DMS 273 (cell line): Measurements from ENCODE around the gene ADPGK.

Experiments used
- DNase-seq: peaks from one replicate; lab custom pipeline; 2025; ENCODE audit not compliant: unreplicated experiment; lab: John Stamatoyannopoulos, UW

Gene ADPGK

DNA sequence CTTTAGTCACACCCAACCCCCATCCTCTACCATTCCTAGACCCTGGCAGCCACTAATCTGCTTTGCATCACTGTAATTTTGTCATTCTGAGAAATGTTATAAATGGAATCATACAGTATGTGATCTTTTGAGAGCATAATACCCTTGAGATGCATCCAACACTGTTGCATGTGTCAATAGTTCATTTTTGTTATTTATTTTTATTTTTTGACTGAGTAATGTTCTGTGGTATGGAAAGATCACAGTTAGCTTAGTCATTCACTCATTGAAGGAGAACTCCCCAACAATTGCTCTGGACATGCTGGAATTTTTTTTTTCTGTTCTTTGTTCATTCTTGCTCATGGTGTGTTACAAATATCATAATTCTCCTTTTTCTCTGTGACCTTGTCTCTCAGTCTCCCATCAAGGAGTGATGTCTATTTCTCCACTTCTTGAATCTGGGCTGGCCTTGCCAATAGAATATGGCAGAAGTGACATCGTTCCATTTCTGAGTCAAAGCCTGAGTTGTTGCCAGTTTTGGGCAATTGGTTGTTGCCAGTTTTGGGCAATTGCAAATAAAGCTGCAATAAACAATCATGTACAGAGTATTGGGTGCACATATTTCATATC is 6.8 kb upstream of the ADPGK start:
- DNase-seq, result no peak

DNA sequence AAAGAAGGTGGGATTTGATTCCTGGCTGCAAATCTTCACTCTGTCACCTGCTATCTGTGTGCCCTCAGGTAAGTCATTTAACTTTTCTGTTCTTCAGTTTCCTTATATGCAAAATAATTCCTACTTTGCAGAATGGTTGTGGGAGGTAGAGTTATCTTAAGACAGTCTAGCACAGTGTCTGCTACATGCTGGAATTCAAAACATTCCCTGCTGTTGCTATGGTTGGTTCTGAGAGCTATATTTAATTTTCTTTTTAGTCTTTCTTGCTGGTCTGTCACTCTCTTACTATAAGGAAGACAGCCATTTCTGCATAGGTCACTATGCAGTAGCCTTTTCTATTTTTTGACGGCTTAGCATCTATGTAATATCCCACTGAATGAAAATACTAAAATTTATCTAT is 4.0 kb upstream of the ADPGK start:
- no peak for DNase-seq

DNA sequence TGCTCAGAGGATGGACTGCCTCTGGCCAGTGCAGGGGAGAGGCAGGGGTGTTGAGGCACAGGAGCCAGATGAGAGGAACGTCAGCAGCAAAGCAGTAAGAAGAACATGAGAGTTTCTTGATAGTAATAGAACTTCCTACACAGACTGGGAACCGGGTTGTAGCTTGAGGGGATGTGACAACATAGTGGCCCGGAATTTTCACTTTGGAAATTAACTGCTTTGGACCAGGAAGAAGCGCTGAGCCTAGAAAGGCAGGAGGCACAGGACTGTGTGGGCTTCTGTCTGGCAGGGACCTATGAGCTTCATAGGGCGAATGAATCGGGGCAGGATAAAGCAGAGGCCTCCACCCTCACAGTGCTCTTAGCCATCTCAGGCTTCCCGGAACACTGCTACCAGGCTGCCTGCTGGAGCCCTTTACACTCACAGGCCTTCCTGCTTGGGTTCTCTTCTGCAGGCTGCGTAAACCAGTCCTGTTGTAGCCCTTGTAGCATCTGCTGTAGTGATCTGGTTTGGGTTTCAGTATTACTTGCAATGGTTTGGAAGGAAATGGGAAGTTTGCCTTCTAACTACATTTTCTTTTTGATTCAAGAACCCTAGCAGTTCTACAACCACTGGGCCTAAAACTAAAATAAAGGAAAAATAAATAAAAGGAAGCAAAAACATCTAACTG is 3.3 kb upstream of the ADPGK start:
- DNase-seq, result no peak

DNA sequence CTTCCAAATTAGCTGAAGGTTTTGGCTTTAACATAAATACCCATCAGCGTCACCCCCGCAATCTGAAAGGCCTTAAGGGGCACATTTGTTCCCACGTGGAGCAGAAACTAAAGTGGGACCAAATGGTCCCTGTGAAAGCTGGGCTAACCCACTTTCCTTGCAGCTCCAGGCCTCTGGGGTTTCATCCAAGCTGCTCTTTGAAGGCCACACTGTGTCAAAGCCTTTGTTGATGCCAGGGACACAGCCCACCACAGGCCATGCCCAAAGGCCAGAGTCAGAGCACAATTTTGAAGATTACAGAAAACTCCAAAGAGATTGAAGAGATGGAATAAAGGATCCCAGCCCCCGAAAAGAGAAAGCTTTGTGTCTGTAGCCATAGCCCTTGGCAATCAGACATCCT is 2.7 kb upstream of the ADPGK start:
- DNase-seq, result no peak

DNA sequence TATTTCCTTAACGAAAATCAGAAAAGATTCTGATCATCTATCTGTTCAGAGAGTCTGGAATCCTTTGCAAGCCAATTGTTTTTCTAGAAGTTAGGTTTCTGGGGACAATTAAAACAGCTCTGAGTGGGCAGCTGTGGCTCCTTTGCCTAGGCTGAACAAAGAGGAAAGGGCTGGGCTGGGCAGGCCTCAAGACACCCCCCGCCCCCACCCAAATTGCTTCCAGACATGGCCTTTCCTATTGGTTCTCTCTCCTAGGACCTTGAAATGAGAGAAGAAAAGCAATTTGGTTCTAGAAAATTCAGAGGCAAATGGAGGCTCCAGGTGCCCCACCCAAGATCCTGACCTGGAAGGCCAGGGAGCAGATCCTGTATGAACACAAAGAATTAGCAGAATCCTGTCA is 2.3 kb upstream of the ADPGK start:
- DNase-seq, result no peak

DNA sequence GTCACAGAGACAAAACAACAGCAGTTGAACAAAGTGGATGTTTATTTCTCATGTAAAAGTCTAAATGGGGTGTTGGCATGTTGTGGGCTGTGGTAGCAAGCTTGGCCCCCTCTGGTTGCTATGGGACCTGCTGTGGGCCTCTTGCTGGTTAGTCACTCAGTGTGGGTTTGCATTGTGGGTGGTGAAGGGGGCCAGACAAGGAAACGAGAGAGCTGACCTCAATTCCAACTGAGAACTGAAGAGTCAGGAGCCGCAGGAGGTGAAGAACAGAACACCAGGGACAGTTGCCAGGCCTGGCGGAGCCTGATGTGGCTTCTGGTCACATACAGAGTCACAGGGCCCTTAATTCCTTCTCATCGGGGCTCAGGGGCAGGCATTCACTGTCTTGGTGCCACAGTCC is 1.9 kb upstream of the ADPGK start:
- no peak for DNase-seq

DNA sequence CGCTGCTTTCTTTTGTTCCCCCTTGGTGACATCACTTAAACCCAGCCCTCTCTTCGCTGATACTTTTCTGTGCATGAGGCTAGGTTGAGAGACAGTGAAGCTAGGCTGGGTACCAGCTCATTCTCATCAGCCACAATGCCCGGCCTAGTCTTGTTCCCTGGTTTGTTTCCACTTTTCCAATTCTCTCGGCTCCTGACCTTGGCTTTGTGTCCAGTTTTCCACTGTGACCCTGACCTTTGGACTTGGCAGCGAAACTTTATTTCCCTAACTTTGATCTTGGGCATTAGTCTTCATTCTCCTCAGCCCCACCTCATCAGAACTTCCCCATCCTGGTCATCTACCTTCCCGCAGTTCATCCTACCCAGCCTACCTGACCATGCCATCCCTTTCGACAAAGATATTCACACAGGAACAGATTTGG is 908 bp upstream of the ADPGK start:
- DNase-seq, result no peak

DNA sequence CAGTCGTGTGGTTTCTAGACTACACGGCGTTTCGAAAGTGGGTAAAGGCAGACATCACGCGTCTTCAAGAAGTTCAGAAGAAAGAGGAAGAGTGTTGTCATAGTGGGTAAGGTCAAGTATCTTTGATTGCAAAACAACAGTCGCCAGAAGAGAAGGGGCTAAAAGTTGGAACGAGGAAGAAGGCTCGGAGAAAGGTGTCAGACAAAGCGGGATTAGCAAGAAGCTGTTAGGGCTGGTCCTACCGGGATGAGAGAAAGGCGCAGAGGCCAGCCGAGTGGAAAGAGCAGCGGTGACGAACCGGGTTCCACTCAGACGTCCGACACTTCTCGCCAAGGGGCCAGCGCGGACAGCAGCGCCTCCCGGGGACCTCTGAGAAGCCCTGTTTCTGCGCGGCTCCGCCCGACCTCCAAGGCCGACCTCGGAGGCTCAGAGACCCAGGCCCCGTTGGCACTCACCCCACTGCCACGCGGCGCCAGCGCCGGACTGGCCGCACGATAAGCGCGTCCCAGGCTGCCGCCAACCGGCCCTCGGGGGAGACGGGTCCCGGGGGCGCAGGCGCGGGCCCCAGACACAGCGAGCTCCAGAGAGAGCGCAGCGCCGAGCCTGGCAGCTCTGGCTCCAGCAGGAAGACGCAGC is 436 bp downstream of the ADPGK start:
- no peak for DNase-seq

DNA sequence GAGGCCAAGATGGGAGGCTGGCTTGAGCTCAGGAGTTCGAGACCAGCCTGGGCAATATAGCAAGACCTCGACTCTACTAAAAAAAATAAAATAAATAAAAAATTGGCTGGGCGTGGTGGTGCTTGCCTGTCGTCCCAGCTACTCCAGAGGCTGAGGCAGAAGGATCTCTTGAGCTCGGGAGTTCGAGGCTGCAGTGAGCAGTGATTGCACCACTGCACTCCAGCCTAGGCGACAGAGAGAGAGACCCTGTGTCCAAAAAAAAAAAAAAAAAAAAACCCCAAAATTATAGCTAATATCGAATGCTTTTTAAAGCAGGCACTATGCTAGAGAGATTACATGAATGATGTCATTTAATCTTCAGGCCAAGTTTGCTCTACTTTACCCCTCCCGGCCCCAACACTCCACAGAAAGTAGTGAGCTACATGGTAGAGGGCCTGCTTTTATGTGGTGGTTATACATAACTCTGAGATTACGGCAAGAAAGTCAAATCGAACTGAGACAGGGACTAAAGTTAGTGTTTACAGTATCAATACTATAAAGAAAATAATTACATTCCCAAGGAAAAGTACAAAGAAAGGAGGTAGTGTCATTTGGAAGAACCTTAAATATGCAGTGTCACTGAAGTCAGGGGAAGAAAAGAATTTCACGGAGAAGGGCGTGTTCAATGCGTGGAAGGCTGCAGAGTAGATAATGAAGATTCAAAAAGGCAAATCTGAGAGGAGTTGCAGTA is 1.1 kb downstream of the ADPGK start:
- peak; percentile 28 for DNase-seq

DNA sequence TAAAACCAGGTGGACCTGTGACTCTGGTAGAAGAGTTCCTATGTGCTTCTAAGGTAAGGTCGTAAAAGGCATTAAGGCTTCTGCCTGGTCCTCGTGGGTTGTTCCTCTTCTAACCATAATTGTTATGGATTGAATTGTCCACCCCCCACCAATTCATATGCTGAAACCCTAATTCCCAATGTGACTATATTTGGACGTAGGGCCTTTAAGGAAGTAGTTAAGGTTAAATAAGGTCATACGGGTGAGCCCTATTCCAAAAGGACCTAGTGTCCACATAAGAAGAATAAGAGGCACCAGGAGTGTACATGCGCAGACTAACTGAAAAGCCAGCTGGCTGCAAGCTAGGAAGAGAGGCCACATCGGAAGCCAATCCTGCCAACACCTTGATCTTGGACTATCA is 1.9 kb downstream of the ADPGK start:
- no peak for DNase-seq

DNA sequence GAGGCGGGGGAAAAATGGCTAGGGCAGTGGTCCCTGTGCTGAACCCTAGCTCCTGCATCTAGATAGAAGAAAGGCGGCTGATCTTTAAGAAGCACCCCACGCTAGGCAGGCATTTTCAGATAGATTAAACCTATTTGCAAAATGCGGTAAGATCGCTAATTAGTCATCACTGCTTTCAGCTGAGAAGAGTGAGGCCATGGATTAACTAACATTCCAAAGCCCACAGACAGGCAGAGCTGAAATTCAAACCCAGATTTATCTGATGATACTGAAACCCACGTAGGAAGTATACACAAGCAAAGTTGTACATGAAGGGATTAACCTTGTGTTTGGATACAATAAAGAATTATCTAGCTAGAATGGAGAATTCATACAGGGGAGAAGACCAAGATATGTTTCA is 4.8 kb downstream of the ADPGK start:
- no peak for DNase-seq

DNA sequence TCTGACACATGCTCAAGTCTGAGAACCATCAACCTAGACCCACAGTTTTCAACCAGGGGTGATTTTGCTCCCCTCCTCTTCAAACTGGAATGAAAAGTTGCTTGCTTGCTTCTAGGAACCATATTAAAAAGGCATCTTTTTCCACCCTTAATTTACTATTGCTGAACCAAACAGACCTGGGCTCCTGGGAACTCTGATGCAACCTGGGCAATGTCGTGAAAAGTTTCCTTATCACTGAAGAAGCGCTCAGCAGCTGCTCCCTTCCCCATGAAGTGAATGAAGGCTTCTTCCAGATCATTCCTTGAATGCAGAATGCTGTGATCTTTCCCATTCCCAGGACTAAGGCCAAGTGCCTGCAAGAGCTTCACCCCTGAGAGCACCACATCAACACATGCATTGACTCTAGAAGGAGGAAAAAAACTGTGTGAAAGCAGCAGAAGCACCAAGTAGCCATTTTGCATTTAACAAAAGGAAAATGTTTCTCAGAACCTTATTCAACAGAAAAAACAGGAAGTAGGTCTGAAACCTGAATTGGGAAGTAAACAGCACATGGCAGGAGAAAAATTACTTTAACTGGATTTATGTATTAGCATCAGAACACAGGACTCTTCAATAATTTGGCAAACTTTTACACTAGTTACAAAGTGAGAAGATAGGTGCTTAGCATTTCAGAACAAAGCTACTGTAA is 8.7 kb downstream of the ADPGK start:
- DNase-seq, result no peak

DNA sequence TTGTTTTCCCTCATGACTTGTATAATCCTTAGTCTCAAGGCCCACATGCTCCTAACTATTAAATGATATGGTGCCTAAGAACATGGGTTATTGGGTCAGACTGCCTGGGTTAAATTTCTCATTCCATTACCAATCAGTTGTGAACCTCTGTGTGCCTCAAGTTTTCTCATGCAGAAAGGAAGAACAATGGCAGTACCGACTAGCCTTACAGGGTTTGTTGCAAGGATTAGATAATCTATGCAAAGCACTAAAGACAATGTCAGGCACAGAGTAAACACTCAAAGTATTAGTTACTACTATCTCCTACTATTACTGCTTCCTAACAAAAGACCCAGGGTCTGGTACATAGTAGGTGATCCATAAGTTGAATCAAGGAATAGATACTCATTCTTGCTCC is 12.2 kb downstream of the ADPGK start:
- no peak for DNase-seq

DNA sequence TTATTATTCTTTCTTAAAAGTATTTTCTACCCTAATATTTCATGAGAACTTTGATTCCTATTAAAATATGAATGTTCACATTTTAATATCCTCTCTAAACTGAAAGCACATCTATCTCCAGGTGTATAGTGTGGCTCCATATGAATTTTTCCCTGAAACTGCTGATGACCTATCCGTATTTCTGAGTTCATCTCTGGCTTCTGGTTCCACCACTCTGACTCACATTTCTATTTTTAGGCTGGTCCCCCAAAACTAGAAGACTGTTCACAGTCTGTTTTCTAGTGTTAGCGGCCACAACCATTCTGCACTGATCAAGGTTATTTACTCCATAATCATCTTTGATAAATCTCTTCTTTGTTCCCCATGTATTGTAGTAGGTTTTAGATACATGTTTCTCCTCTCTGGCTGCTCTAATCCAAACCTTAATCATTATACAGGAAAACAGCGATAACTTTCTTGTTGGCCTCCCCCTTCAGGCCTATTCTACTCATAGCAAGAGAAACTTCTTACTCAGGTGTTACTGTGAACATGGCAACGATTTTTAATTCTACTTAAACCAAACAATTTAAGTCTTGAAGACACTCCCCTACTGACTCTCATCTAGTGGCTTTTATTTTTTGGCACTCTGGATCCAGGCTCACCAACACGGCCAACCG is 12.8 kb downstream of the ADPGK start:
- no peak for DNase-seq

DNA sequence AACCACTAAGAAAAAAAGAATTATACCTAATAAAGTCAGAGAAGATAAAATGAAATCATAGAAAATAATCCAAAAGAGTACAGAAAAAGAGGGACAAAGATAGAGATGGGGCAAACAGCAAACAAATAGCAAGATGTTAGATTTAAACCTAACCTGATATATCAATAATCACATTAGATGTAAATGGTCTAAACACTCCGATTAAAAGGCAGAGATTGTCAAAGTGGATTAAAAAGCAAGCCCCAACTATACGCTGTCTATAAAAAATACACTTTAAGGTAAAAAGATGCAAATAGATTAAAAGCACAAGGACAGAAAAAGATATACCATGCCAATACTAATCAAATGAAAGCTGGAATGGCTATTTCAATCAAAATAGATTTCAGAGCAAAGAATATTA is 16.8 kb downstream of the ADPGK start:
- no peak for DNase-seq

DNA sequence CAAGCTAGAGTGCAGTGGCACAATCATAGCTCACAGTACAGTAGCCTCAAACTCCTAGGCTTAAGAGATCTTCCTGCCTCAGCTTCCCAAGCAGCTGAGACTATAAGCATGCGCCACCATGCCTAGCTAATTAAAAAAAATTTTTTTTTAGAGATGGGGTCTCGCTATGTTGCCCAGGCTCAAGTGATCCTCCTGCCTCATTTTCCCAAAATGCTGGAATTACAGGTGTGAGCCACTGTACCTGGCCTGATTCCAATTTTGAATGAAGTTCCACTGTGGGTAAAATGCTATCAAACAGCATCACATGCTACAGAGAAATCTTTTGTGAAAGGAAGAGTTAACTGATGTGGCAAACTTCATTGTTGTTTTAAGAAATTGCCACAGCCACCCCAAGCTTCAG is 17.5 kb downstream of the ADPGK start:
- DNase-seq, result no peak

DNA sequence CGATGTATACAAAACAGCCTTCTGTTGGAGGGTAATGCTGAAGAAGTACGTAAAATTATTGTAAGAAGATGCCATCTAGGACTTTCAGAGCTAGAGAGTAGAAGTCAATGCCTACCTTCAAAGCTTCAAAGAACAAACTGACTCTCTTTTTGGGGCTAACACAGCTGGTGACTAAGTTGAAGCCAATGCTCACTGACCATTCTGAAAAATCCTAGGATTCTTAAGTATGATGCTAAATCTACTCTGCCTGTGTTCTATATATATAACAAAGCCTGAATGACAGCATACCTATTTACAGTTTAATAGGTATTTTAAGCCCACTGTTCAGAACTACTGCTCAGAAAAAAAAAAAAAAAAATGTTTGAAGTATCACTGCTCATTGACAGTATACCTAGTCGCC is 18.9 kb downstream of the ADPGK start:
- DNase-seq, result no peak

DNA sequence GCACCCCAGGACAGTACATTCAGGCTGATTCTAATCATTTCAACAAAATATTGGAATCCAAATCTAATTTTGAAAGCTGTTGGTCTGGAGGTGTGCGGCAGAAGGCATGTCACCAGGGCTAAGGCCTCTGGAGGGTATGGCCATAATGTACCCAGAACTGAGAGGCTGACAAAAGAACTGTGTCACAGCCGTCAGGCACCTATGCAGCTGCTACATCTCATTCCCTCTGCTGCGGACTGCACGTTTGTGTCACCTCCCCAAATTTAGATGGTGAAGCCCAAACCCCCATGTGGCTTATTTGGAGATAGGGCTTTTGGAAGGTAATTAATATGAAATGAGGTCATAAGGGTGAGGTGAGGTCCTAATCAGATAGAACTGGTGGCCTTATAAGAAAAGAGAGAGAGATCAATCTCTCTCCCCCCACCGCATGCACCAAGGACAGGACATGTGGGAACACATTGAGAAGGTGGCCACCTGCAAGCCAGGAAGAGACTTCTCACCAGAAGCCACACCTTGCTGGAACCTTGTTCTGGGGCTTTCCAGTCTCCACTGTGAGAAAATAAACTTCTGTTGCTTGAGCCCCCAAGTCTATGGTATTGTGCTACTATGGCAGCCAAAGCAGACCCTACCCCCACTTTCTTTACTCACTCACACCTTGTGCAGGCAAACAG is 22.8 kb downstream of the ADPGK start:
- no peak for DNase-seq

DNA sequence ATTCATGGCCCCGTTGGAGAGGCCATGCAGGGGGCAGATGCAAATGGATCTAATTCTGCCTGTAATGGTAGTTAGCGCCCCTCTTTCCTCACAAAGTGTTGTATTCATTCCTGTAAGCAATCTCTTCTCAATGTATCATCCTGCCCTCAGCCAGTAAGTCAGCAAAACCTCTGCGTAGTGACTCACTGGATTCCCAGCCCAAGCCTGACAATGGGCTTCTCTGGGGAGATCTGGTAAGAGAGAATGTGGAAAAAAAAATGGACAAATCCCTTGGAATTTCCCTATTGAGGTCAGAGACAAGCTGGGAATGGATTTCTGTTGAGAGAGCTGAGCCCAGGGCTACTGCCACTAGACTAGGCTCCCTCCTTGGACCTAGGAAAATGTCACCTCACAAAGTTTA is 25.4 kb downstream of the ADPGK start:
- no peak for DNase-seq

DNA sequence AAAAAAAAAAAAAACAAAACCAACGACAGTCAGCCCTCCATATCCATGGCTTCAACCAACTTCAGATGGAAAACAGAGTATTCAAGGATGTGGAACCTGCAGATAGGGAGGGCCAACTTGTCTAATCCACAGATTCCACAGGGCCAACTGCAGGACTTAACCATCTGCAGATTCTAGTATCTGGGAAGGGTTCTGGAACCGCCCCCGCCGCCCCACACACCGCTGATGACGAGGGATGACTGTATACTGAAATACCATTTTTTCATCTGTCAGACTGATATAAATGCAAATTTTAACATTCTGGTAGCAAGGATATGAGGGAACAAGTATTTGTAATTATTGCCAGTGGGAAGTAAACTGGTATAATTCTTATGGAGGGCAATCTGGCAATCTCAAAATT is 29.5 kb downstream of the ADPGK start:
- DNase-seq, result no peak
